Peyer's patch (tissue), 4 donors: ENCODE results near the gene PHTF1.

Experiments
- CTCF ChIP-seq, 6 experiments: fragments of 450-650 bp in 4 of 6; fragments of 200-600 bp in 2 of 6; sonication (generic) in 1 of 6; IDR thresholded peaks; one replicate each; pipeline ENCODE4 v1.5.1; 2017 to 2019; ENCODE audit warnings: antibody characterized with exemption in 6 of 6, mild to moderate bottlenecking in 3 of 6, moderate library complexity in 1 of 6
- POLR2A ChIP-seq, 2 donors: fragments of 450-650 bp; IDR thresholded peaks; one replicate each; pipeline ENCODE4 v1.5.1; 2017; ENCODE audit warnings: antibody characterized with exemption in 2 of 2, mild to moderate bottlenecking in 2 of 2, moderate library complexity in 2 of 2

- no peak for TF ChIP-seq CTCF (IDR thresholded peaks at IDR 0.05)
- no peak for TF ChIP-seq POLR2A (IDR thresholded peaks at IDR 0.05)
Measured at GRCh38 chr1:113732802-113733201, 26.5 kb downstream of the PHTF1 start.
